ENCODE results near the gene CHMP1A.
A peak's percentile ranks its signal among the peaks of the same experiment; 100 is the strongest.

Gene CHMP1A

DNA sequence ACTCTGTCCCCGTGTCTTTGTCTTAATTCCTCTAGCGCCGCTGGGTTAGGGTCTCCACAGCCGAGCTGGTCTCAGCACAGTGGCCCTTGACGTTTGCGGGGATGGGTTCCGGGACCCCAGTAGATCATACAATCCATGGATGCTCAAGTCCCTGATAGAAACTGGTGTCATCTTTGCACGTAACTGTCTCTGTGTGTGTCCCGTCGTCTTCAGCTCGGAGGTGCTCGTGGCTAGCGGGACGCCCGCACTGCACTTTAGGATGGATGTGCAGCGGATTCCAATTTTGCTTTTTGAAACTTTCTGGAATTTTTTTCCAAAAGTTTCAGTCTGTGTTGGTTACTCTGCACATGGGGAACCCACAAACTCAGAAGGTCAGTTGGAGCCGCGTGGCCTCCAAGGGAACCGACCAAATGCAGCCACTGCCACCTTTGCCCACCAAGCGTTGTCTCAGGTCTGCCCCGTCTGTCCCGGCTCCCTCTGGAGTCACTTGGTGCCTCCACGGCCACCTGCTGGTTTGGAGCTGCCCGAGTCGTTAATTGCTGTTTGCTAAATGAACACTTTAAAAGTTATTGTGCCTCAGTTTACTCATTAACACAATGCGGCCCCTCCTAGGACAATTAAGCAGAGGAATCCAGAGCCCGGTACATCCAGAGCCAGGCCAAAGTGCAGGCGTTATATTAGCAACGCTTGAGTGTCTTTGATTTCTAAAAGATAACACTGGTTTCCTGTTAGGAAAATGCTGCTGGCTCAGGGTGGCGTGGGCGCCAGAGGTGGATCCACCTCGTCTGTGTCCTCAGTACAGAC, 49.4 kb downstream of the CHMP1A start:
- no peak for DNase-seq (ENCODE audit: extremely low read depth in 1 of 2, low read depth in 1 of 2)

DNA sequence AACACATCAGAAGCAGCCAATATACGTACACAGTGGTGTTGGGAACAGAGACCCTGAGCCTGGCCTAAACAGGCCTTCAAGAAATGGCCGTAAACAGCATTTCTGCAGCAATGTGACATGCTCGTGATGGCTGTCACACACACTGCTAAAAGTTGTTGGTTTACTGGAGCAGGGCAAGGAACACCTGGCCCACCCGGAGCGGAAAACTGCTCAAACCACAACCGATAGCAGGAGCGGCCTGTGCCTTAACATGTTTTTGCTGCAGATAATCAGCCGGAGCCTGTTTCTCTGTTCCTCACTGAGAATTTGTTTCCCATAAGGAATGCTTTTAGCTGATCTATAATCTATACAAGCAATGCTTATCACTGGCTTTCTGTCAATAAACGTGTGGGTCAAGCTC, 50.1 kb downstream of the CHMP1A start:
- no peak for DNase-seq (ENCODE audit: extremely low read depth in 1 of 2, low read depth in 1 of 2)

DNA sequence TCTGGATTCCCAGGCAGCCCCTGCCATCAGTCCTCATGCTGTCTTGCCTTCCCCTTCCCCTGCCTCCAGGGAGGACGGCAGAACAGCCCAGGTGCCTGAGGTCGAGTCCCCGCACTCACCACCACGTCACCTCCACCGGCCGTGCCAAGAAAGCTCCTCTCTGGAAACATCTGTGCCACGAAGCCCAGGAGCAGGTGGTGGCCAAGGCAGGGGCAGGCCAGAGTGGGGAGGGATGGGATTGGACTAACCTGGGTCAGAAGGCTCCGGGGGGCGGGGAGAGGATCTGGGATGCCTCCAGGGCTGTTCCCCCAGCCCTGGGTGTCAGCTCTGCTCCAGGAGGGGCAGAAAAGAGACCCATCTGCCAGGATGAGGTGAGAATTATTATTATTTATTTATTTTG, 51.5 kb downstream of the CHMP1A start:
- no peak for DNase-seq (ENCODE audit: extremely low read depth in 1 of 2, low read depth in 1 of 2)

GRCh38 chr16:89605186-89605970, 52.1 kb downstream of the CHMP1A start:
- DNase-seq (ENCODE audit: extremely low read depth in 1 of 2, low read depth in 1 of 2): no peak

DNA sequence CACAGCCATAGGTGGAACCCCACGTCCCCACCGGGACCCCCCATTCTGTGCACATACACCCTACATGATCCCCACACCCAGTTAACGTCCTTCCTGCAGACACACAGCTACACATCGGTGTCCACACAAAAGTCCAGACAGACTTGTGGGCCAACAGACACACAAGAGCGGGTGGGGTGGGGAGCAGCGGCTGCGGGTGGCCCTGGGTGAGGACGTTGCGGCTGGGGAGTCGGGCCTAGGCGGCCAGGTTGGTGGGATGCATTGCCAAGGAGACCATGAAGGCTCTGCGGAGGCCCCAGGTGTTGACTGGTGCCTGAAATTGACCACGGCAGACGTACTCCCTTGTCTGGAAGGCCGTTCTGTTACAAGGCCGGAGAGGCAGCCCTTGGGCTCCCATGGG, 52.7 kb downstream of the CHMP1A start:
- no peak for DNase-seq (ENCODE audit: extremely low read depth in 1 of 2, low read depth in 1 of 2)

GRCh38 chr16:89602952-89603590, 54.4 kb downstream of the CHMP1A start:
- no peak for DNase-seq (ENCODE audit: extremely low read depth in 1 of 2, low read depth in 1 of 2)

DNA sequence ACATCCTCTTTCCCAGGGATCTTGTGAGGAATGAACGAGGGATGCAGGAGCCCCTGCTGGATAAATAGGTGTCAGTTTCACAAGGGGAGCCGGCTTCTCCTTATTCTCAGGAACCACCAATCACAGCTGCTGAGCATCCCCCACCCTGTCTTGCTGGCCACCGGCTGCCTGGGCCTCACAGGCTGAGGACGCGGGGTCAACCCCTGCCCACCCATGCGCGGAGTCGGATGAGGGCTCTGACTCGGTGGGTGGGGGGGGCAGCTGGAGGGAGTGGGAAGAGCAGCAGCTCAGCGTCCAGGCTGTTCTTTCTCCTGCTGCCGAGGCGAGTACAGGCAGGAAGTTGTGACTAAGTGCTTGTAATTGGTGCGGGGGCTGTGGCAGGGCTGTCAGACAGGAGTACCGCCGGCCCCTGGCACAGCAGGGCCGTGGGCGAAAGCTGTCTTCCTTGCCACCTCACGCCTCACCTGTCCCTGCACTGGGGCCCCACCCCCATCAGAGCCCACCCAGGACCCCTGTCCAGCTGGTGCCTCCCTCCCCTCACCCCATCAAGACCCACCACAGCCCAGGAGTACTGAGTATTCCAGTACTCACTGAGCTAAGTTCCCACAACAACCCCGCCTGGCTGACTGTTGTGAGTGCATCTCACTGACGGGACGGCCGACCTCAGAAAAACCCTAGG, 55.1 kb downstream of the CHMP1A start:
- peak; percentile 46 to 52 for DNase-seq (ENCODE audit: extremely low read depth in 1 of 2, low read depth in 1 of 2)

DNA sequence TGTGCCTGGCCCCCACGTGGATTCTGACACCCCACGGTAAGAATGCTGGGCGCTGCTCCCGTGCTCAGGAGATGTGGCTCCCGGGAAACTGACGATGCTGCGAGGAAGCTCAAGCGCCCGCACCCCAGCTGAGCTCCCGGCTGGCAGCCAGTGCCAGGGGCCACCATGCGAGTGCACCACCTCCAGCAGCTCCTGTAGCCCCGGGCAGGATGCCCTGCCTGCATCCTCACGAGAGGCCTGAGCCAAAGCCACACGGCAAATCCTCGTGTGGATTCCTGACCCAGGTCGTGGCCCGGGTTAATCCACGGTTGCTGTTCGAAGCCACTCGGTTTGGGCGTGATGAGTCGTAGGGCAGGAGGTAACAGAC, 55.6 kb downstream of the CHMP1A start:
- DNase-seq (ENCODE audit: extremely low read depth in 1 of 2, low read depth in 1 of 2): no peak

DNA sequence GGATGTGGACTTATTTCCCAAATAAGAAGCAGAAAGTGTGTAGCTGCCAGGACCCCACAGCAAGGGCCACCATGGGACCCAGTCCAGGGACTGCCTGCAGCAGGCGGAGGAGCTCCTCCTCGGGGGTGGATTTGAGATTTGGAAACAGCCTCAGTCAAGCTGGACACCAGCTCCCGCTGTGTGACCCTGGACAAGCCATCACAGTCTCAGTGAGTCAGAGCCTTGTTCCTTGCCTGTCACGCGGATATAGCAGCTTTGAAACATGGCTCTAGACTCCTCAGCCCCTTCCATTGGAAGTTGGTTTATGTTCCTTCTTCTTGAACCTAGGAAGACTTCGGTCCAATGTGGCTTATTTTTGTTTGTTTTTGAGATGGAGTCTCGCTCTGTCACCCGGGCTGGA, 56.6 kb downstream of the CHMP1A start:
- no peak for DNase-seq (ENCODE audit: extremely low read depth in 1 of 2, low read depth in 1 of 2)

DNA sequence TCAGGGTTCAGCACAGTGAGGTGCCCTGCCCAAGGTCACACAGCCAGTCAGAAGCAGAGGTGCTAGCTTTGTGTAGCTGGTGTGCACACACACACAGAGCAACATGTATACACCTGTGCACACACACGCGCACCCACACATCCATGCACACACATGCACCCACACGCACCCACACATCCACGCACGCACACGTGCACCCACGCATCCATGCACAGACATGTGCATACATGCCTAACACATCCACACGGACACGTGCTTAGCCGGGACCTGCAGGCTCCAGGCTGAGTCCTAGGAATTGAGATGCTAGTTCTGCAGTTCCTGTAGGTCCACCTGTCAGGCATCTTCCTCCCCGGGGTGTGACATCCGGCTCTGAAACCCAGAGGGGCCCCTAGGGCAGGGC, 57.1 kb downstream of the CHMP1A start:
- no peak for DNase-seq (ENCODE audit: extremely low read depth in 1 of 2, low read depth in 1 of 2)

DNA sequence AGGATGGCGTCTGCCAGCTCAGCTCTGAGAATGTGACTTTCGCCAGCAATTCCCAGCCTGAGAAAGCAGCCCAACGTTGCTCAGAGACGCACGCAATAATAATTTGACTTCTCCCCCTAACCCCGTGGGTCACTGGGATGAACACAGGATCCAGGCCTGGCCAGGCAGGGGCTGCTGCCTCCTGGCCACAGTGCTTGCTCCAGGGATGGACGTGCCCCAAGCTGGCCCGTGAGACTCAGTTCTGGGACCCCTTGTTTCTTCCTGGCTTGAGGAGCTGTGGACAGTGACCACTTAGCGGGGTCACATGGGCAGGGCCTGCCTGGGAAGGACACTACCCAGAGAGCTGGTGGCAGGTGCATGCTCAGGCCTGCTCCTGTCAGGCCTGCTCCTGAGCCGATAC, 57.6 kb downstream of the CHMP1A start:
- no peak for DNase-seq (ENCODE audit: extremely low read depth in 1 of 2, low read depth in 1 of 2)

- DNase-seq (ENCODE audit: extremely low read depth in 1 of 2, low read depth in 1 of 2): peak in 1 of 2 donors; percentile 29
These were observed 58.1 kb downstream of the CHMP1A start for GRCh38 chr16:89599451-89599858.

- DNase-seq (ENCODE audit: extremely low read depth in 1 of 2, low read depth in 1 of 2): no peak
These were observed 59.3 kb downstream of the CHMP1A start for GRCh38 chr16:89598199-89598598.

DNA sequence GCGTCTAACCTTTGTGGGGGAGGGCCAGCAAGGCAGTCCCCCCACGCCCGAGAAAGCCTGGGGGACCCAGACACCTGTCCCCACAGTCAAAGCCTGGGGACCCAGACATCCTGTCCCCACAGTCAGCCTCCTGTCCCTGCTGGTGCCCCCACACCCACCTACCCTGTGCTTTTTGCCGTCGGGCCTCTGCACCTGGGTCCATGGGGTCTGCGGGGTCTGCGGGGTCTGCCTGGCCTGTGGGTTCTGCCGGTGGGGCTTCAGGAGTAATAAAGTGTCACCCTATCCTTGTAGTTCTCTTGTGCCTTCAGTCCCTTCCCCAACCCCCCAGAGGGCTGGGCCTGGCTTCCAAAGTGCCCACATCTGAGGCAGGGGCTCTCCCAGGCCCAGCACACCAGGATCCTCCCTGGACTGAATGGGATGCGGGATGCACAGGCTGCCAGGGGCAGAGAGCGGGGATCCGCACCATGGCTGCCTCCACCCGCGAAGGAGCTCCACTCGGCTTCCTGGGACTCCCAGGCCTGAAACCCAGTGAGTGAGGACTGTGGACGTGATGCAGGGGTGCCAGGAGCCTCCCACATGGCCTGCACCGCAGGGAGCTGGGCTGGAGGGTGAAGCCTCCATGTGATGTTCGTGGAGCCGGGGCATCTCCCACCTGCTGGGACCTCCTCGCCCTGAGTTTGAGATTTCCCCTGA, 60.4 kb downstream of the CHMP1A start:
- DNase-seq (ENCODE audit: extremely low read depth in 1 of 2, low read depth in 1 of 2): no peak

DNA sequence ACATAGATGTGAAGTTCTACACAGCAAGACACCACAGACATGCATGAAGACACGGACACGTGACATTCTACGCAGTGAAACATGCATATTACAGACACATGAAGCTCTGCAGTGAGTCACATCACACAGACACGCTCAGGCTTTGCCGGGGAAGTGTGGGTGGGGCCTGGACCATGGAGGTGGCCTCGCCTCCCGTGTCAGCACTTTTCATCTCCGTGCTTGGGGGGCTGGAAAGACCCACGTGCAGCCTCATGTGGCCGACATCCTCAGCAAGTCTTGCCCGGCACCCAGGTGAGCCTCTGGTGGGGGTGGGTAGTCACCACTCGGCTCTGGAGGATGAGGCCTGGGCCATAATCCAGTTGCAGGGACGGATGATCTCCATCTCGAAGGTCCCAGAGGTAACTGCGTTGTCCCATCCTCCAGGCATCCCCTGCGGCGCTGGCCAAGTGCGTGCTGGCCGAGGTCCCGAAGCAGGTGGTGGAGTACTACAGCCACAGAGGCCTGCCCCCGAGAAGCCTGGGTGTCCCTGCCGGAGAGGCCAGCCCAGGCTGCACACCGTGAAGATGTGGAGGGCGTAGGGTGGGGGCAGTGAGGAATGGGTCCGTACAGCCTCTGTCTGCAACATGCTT, 61.3 kb downstream of the CHMP1A start:
- no peak for DNase-seq (ENCODE audit: extremely low read depth in 1 of 2, low read depth in 1 of 2)

DNA sequence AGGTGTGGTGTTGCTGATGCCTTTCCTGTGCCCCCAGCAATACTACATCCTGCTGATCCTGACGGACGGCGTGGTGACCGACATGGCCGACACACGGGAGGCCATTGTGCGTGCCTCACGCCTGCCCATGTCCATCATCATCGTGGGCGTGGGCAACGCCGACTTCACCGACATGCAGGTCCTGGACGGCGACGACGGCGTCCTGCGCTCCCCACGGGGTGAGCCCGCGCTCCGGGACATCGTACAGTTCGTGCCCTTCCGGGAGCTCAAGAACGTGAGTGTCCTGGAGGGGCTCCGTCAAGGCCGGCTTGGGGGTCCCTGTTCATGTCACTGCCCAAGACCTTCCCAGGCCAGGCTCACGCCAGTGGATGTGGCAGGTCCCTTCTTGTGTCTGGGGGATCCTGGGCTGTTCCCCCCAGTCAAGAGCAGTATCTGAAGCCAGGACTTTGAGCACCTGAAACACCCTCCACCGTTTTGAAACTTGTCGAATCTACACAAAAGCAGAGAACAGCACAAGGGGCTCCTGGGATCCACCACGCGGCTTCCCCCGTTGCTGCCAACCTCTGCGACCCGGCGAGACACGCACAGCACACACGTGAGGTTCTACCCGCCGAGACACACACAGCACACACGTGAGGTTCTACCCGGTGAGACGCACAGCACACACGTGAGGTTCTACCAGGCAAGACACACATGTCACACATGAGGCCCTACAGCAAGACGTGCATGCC, 62.0 kb downstream of the CHMP1A start:
- DNase-seq (ENCODE audit: extremely low read depth in 1 of 2, low read depth in 1 of 2): no peak

Data from stimulated activated CD8-positive, alpha-beta memory T cell treated with anti-CD3 and anti-CD28 coated beads, Interleukin-7, amount 100 ng/mL, for 48 hours (primary cell).